ENCODE results near the gene RGS7.

GRCh38 chr1:241343956-241344355 lies 13.0 kb downstream of the RGS7 start:
- TF ChIP-seq PHF8 (conservative IDR thresholded peaks at IDR 0.05; ENCODE audit: low read depth, low read length) (no peak), CTCF (IDR thresholded peaks at IDR 0.05; ENCODE audit: control extremely low read depth in 1 of 3, insufficient read depth in 1 of 3, low read depth in 1 of 3, low read length in 3 of 3) (no peak), POLR2A (IDR thresholded peaks at IDR 0.05; ENCODE audit: control extremely low read depth in 1 of 2, low read depth in 2 of 2, low read length in 2 of 2) (no peak), GTF2F1 (IDR thresholded peaks at IDR 0.05; ENCODE audit: borderline replicate concordance, low read depth, low read length) (no peak), EP300 (IDR thresholded peaks at IDR 0.05; ENCODE audit: borderline replicate concordance in 1 of 2, low read depth in 2 of 2, low read length in 2 of 2) (no peak), HDAC2 (IDR thresholded peaks at IDR 0.05; ENCODE audit: borderline replicate concordance in 1 of 2, low read depth in 2 of 2, low read length in 2 of 2) (no peak), YY1 (IDR thresholded peaks at IDR 0.05; ENCODE audit: low read depth, low read length) (no peak), SIN3A (conservative IDR thresholded peaks at IDR 0.05 in 1 of 2, IDR thresholded peaks at IDR 0.05 in 1 of 2; ENCODE audit: low read depth in 1 of 2, low read length in 2 of 2) (no peak), POLR2AphosphoS5 (IDR thresholded peaks at IDR 0.05; ENCODE audit: low read depth, low read length) (no peak), GABPA (IDR thresholded peaks at IDR 0.05; ENCODE audit: borderline replicate concordance, insufficient read depth, low read length) (no peak), RFX5 (IDR thresholded peaks at IDR 0.05; ENCODE audit: borderline replicate concordance, low read depth, low read length) (no peak), TAF1 (IDR thresholded peaks at IDR 0.05; ENCODE audit: low read depth, low read length) (no peak)
